ENCODE results near the gene EML2.
"Not testable (repeated sequence)": the region's sequence is repeated elsewhere in the genome, so short reads cannot be mapped to it uniquely, and the experiment has no call there.

The EML2 gene

GRCh38 chr19:45616704-45617017 lies 22.5 kb downstream of the EML2 start:
- Histone ChIP-seq H3K36me3 (replicated peaks) (peaks cover 30% of the 10 kb centered on the region), H3K4me3 (ENCODE audit: low read depth, low read length) (peak overlapping the region; percentile 15), H3K27ac (no peak overlapping the region), H3K27me3 (replicated peaks) (no peaks in the 10 kb centered on the region)
- no peak for TF ChIP-seq CTCF (IDR thresholded peaks at IDR 0.05; ENCODE audit: low read depth, low read length, missing control alignments)
- DNase-seq = no peak
- in situ Hi-C loops (cut with HindIII; ENCODE audit: low pct_ligation_motif_present, low sequenced_read_pairs) = no loop called here

DNA sequence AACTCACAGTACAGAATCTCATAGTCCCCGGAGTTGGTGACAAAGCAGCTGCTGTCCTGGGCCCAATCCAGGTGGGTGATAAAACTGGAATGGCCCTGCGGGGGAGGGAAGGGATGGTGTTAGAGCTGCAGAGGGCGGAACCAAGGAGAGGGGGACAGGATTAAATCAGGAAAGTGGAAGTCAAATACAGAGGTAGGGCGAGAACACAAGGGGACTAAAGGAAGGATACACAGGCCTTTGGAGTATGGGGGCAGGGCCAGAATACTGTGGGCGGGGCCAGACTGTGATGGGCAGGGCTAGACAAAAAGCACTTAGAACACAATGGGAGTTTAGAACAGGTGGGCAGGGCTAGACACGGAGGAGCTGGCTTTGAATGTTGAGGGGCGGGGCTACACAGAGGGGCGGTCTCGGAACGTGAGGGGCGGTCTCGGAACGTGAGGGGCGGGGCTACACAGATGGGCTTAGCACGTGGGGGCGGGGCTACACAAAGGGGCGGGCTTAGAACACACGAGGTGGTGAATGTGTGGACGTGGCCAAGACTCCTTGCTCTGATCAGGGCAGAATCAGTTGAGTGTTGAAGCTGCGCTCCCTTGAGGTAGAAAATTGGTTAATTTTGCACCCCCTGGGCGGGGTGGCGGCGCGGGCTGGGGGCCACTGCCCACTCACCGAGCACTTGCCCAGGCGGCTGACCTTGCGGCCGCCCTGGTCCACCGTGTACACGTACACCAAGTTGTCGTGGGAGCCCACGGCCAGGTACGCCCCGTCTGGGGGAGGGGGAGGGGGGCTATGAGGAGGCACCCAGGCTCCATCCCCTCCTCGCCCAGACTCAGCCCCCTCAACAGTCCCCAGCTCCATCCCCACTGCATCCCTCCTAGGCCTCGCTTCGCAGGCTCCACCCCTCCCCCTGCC lies 23.1 kb downstream of the EML2 start:
- H3K27ac ChIP-seq = no peak overlapping the region
- H3K36me3 ChIP-seq (replicated peaks) = peaks cover 33% of the 10 kb centered on the region
- H3K4me3 ChIP-seq (ENCODE audit: low read depth, low read length) = peak overlapping the region; percentile 15
- TF ChIP-seq CTCF (IDR thresholded peaks at IDR 0.05; ENCODE audit: low read depth, low read length, missing control alignments) = no peak
- in situ Hi-C loops (cut with HindIII; ENCODE audit: low pct_ligation_motif_present, low sequenced_read_pairs) = no loop called here
- H3K27me3 ChIP-seq (replicated peaks) = no peaks in the 10 kb centered on the region
- DNase-seq = peak; percentile 59

GRCh38 chr19:45615056-45615455 lies 24.1 kb downstream of the EML2 start:
- H3K27me3 ChIP-seq (replicated peaks); H3K4me3 ChIP-seq (ENCODE audit: low read depth, low read length); DNase-seq; in situ Hi-C loops (cut with HindIII; ENCODE audit: low pct_ligation_motif_present, low sequenced_read_pairs): not testable (repeated sequence)
- peak overlapping the region; percentile 83 for H3K27ac ChIP-seq
- H3K36me3 ChIP-seq (replicated peaks) = peaks cover 38% of the 10 kb centered on the region

- H3K36me3 ChIP-seq (replicated peaks) = peaks cover 37% of the 10 kb centered on the region
- H3K27ac ChIP-seq = peak overlapping the region; percentile 83
- no peaks in the 10 kb centered on the region for H3K27me3 ChIP-seq (replicated peaks)
- peak; percentile 89 for DNase-seq
- in situ Hi-C loops (cut with HindIII; ENCODE audit: low pct_ligation_motif_present, low sequenced_read_pairs) = no loop called here
- no peak overlapping the region for H3K4me3 ChIP-seq (ENCODE audit: low read depth, low read length)
- TF ChIP-seq CTCF (IDR thresholded peaks at IDR 0.05; ENCODE audit: low read depth, low read length, missing control alignments) = no peak
Measured at GRCh38 chr19:45613926-45614725, 25.1 kb downstream of the EML2 start.

GRCh38 chr19:45608948-45609347 lies 30.2 kb downstream of the EML2 start:
- no peak overlapping the region for H3K27ac ChIP-seq
- H3K36me3 ChIP-seq (replicated peaks) = peaks cover 34% of the 10 kb centered on the region
- DNase-seq = no peak
- no peak overlapping the region for H3K4me3 ChIP-seq (ENCODE audit: low read depth, low read length)
- in situ Hi-C loops (cut with HindIII; ENCODE audit: low pct_ligation_motif_present, low sequenced_read_pairs) = no loop called here
- TF ChIP-seq CTCF (IDR thresholded peaks at IDR 0.05; ENCODE audit: low read depth, low read length, missing control alignments) = no peak
- no peaks in the 10 kb centered on the region for H3K27me3 ChIP-seq (replicated peaks)

Data from brain microvascular endothelial cell (primary cell).